ENCODE results near the gene WASHC4.

GRCh38 chr12:105064564-105065178 is 42.9 kb upstream of the WASHC4 start:
- TF ChIP-seq HDAC2 (IDR thresholded peaks at IDR 0.05) (no peak), POLR2AphosphoS2 (conservative IDR thresholded peaks at IDR 0.05; ENCODE audit: low read length) (no peak), POLR2A (IDR thresholded peaks at IDR 0.05; ENCODE audit: low read length) (no peak), EP300 (IDR thresholded peaks at IDR 0.05) (no peak), CTCF (IDR thresholded peaks at IDR 0.05) (no peak), NPAS2 (CRISPR knock-in tag; IDR thresholded peaks at IDR 0.05; ENCODE audit: borderline replicate concordance) (no peak), RAD21 (conservative IDR thresholded peaks at IDR 0.05 in 1 of 2, IDR thresholded peaks at IDR 0.05 in 1 of 2) (no peak), REST (IDR thresholded peaks at IDR 0.05) (no peak)
